ENCODE data around the gene PHF3. TPM values are rescaled to one million over a fixed set of nuclear protein-coding genes. Genes with fewer than 3 reads are reported as not detected.

Gene PHF3
- total RNA-seq, 4 donors from 2014 or later: 49.4 to 73.1 (median 61.9) TPM

DNA sequence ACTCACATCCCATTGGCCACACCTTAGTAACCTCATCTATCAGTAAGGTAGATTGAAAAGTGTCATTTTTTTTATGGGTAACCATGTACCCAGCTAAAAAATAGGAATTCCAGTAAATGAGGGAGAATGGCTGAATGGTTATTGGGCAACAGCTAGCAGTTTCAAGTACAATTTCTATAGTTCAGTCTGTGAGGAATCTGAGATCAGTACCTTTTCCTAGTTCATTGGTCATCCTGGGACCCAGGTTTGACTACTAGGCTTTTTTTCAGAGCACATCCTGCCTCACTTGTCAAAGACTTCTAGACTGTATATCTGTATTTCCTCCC lies 28.3 kb downstream of the PHF3 start:
- H3K4me3 ChIP-seq: no peak overlapping the region
- DNase-seq: no peak
- in situ Hi-C loops (cut with MboI; ENCODE audit: low sequenced_read_pairs in 4 of 4): no loop called here
- intact Hi-C loops (cut with DNase I; ENCODE audit: low total_unique reads): no loop called here
- H3K27ac ChIP-seq: peak overlapping the region; percentile 57 to 77 (median 70)
- H3K27me3 ChIP-seq: no peaks in the 10 kb centered on the region
- no peaks in the 10 kb centered on the region for H3K9me3 ChIP-seq
- no peak for ATAC-seq
- H3K4me1 ChIP-seq: peaks cover 37 to 80% of the 10 kb centered on the region in 2 donors
- H3K36me3 ChIP-seq: no peaks in the 10 kb centered on the region
- TF ChIP-seq, protein P1, sequence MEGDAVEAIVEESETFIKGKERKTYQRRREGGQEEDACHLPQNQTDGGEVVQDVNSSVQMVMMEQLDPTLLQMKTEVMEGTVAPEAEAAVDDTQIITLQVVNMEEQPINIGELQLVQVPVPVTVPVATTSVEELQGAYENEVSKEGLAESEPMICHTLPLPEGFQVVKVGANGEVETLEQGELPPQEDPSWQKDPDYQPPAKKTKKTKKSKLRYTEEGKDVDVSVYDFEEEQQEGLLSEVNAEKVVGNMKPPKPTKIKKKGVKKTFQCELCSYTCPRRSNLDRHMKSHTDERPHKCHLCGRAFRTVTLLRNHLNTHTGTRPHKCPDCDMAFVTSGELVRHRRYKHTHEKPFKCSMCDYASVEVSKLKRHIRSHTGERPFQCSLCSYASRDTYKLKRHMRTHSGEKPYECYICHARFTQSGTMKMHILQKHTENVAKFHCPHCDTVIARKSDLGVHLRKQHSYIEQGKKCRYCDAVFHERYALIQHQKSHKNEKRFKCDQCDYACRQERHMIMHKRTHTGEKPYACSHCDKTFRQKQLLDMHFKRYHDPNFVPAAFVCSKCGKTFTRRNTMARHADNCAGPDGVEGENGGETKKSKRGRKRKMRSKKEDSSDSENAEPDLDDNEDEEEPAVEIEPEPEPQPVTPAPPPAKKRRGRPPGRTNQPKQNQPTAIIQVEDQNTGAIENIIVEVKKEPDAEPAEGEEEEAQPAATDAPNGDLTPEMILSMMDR (IDR thresholded peaks at IDR 0.05 in 4 of 5, conservative IDR thresholded peaks at IDR 0.05 in 1 of 5): no peak
- no peak for TF ChIP-seq POLR2A (IDR thresholded peaks at IDR 0.05)

DNA sequence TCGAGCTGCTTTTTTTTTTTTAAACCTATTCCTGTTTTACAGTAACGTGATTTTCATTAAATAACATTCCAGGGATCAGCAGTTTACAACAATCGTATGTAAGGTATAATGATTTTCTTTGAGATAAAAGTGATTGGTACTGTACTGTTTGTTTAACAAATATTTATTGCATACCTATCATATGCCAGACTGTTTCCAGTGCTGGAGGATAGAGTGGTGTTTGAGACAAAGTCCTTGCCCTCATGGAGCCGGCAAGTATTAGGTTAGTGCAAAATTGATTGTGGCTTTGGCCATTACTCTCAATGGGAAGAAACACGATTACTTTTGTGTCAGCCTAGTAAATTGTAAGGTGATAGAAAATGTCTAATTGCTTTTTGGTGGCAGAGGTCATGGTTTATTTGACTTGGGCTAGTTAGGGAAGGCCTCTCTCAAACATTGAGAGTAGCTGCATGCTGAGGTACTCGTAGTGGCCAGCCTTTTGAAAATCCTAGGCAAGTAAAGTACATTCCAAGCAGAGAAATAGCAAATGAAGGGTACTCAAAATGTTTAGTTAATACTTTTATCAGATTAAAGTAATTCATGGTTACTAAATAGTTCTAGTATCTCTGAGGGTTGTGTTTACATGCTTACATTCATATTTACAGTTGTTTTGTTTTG lies 35.6 kb downstream of the PHF3 start:
- H3K4me3 ChIP-seq: no peak overlapping the region
- in situ Hi-C loops (cut with MboI; ENCODE audit: low sequenced_read_pairs in 4 of 4): no loop called here
- H3K4me1 ChIP-seq: peaks cover 24 to 56% of the 10 kb centered on the region in 2 donors
- H3K27me3 ChIP-seq: no peaks in the 10 kb centered on the region
- DNase-seq: no peak
- TF ChIP-seq POLR2A (IDR thresholded peaks at IDR 0.05): no peak
- TF ChIP-seq, protein P1 (IDR thresholded peaks at IDR 0.05 in 4 of 5, conservative IDR thresholded peaks at IDR 0.05 in 1 of 5): no peak
- no peaks in the 10 kb centered on the region for H3K9me3 ChIP-seq
- no peak for ATAC-seq
- intact Hi-C loops (cut with DNase I; ENCODE audit: low total_unique reads): no loop called here
- H3K27ac ChIP-seq: no peak overlapping the region
- H3K36me3 ChIP-seq: no peaks in the 10 kb centered on the region

DNA sequence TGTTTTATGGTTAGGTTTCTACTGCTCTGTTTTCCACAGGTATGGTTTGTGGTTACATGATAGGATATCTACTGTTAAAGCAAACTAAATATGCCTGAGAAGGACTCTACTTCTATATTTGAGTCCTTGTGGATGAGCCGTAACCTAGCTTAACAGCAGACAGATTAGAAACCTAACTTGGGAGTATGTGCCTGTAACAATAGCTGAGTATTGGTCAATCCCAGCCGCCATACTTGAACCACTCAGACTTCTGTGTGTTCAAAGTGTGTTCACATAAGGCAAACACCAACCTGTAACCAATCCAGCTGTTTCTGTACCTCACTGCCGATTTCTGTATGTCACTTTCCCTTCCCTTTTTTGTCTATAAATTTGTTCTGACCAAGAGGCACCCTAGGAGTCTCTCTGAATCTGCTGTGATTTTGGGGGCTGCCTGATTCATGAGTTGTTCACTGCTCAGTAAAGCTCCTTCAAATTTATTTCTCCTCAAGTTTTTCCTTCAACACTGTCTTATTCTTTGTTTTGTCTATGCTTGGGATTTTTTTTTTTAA lies 37.1 kb downstream of the PHF3 start:
- Histone ChIP-seq H3K4me3 (no peak overlapping the region), H3K9me3 (no peaks in the 10 kb centered on the region), H3K27me3 (no peaks in the 10 kb centered on the region), H3K27ac (no peak overlapping the region), H3K36me3 (no peaks in the 10 kb centered on the region), H3K4me1 (peaks cover 33 to 55% of the 10 kb centered on the region in 2 donors)
- no peak for DNase-seq
- in situ Hi-C loops (cut with MboI; ENCODE audit: low sequenced_read_pairs in 4 of 4): no loop called here
- peak in 1 of 2 donors; percentile 81 for ATAC-seq
- intact Hi-C loops (cut with DNase I; ENCODE audit: low total_unique reads): no loop called here
- no peak for TF ChIP-seq POLR2A (IDR thresholded peaks at IDR 0.05)
- TF ChIP-seq, protein P1 (IDR thresholded peaks at IDR 0.05 in 4 of 5, conservative IDR thresholded peaks at IDR 0.05 in 1 of 5): no peak

DNA sequence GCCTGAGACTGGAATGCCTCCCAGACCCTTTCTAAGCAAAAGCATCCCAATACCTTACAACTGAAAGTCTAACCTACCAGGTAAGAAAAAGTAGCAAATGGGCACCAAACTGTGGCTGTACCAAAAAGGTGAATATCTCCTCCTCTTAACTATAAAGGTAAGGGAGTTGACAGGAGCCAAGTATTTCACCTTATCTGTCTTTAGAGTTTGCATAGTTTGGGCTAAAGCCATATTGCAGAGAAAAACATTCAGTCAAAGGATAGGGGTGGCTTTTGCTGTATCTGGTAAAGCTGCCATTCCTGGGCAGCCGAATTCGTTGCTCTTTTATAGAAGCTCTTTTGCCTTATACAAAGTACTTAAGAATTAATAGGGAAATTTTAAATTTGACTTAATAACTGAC lies 38.1 kb downstream of the PHF3 start:
- Histone ChIP-seq H3K27me3 (no peaks in the 10 kb centered on the region), H3K4me3 (no peak overlapping the region), H3K36me3 (no peaks in the 10 kb centered on the region), H3K9me3 (no peaks in the 10 kb centered on the region), H3K27ac (no peak overlapping the region), H3K4me1 (peaks cover 33 to 51% of the 10 kb centered on the region in 2 donors)
- no peak for TF ChIP-seq POLR2A (IDR thresholded peaks at IDR 0.05)
- TF ChIP-seq, protein P1 (IDR thresholded peaks at IDR 0.05 in 4 of 5, conservative IDR thresholded peaks at IDR 0.05 in 1 of 5): no peak
- in situ Hi-C loops (cut with MboI; ENCODE audit: low sequenced_read_pairs in 4 of 4): no loop called here
- DNase-seq (no peak), ATAC-seq (no peak)
- intact Hi-C loops (cut with DNase I; ENCODE audit: low total_unique reads): no loop called here
